ENCODE data around the gene ZBED2.

- no peak for TF ChIP-seq ZNF70 (CRISPR knock-in tag; IDR thresholded peaks at IDR 0.05)
- TF ChIP-seq ARNTL (CRISPR knock-in tag; IDR thresholded peaks at IDR 0.05; ENCODE audit: borderline replicate concordance, low read depth) = no peak
- TF ChIP-seq PATZ1 (CRISPR knock-in tag; IDR thresholded peaks at IDR 0.05; ENCODE audit: borderline replicate concordance) = no peak
- no peak for TF ChIP-seq ZNF8 (CRISPR knock-in tag; IDR thresholded peaks at IDR 0.05)
- TF ChIP-seq PPARA (CRISPR knock-in tag; IDR thresholded peaks at IDR 0.05; ENCODE audit: borderline replicate concordance) = no peak
- no peak for TF ChIP-seq ESRRG (CRISPR knock-in tag; IDR thresholded peaks at IDR 0.05)
- no peak for TF ChIP-seq SNAI2 (CRISPR knock-in tag; IDR thresholded peaks at IDR 0.05)
- TF ChIP-seq ZFP3 (CRISPR knock-in tag; IDR thresholded peaks at IDR 0.05) = no peak
Measured at GRCh38 chr3:111616417-111617105, 21.4 kb upstream of the ZBED2 start.

Data from SK-N-SH treated with all-trans-retinoic acid at 6 μM for 48 hours (cell line).